HTR-8/SVneo (cell line): ENCODE measurements around the gene LCP2.

Experiments used
- DNase-seq: peaks from one replicate; pipeline ENCODE4 v3.0.0; 2011; ENCODE audit warnings: low spot score, mixed read lengths; ENCODE audit not compliant: insufficient read length
- FAIRE-seq: peaks from 2 replicates; lab custom pipeline; 2011; peaks lifted over from hg19 to GRCh38; lab: Jason Lieb, UNC

Gene LCP2

GRCh38 chr5:170225326-170226128, 72.0 kb downstream of the LCP2 start:
- peak; percentile 59 for DNase-seq

GRCh38 chr5:170223906-170224305, 73.7 kb downstream of the LCP2 start:
- no peak for FAIRE-seq
- DNase-seq = no peak

More at GRCh38 chr5:170225326-170226128, 72.0 kb downstream of the LCP2 start:
- FAIRE-seq = no peak

GRCh38 chr5:170223360-170223759, 74.2 kb downstream of the LCP2 start:
- DNase-seq (no peak), FAIRE-seq (no peak)

- DNase-seq (no peak), FAIRE-seq (no peak)
These were observed 76.2 kb downstream of the LCP2 start for GRCh38 chr5:170221327-170221741.

GRCh38 chr5:170220191-170220590, 77.4 kb downstream of the LCP2 start:
- DNase-seq (no peak), FAIRE-seq (peak; percentile 66)

GRCh38 chr5:170219615-170220014, 78.0 kb downstream of the LCP2 start:
- peak; percentile 49 for DNase-seq
- FAIRE-seq = no peak

- no peak for FAIRE-seq
- no peak for DNase-seq
These were observed 78.9 kb downstream of the LCP2 start for GRCh38 chr5:170218726-170219125.

GRCh38 chr5:170217831-170218230, 79.7 kb downstream of the LCP2 start:
- FAIRE-seq (no peak), DNase-seq (no peak)

- DNase-seq (peak; percentile 54), FAIRE-seq (no peak)
These were observed 81.2 kb downstream of the LCP2 start for GRCh38 chr5:170216257-170216864.

- no peak for FAIRE-seq
These were observed 85.8 kb downstream of the LCP2 start for GRCh38 chr5:170211575-170212334.

GRCh38 chr5:170206958-170207357, 90.6 kb downstream of the LCP2 start:
- FAIRE-seq (no peak), DNase-seq (no peak)

More at GRCh38 chr5:170211575-170212334, 85.8 kb downstream of the LCP2 start:
- no peak for DNase-seq

- DNase-seq = no peak
- no peak for FAIRE-seq
These were observed 91.4 kb downstream of the LCP2 start for GRCh38 chr5:170206216-170206615.

- DNase-seq (no peak), FAIRE-seq (no peak)
These were observed 93.4 kb downstream of the LCP2 start for GRCh38 chr5:170204202-170204601.

- no peak for FAIRE-seq
- DNase-seq = no peak
These were observed 95.5 kb downstream of the LCP2 start for GRCh38 chr5:170202117-170202516.

- FAIRE-seq (no peak), DNase-seq (no peak)
These were observed 96.3 kb downstream of the LCP2 start for GRCh38 chr5:170201311-170201710.

- FAIRE-seq (no peak), DNase-seq (no peak)
These were observed 96.7 kb downstream of the LCP2 start for GRCh38 chr5:170200876-170201275.
